ENCODE data around the gene GEMIN7.

The GEMIN7 gene

DNA sequence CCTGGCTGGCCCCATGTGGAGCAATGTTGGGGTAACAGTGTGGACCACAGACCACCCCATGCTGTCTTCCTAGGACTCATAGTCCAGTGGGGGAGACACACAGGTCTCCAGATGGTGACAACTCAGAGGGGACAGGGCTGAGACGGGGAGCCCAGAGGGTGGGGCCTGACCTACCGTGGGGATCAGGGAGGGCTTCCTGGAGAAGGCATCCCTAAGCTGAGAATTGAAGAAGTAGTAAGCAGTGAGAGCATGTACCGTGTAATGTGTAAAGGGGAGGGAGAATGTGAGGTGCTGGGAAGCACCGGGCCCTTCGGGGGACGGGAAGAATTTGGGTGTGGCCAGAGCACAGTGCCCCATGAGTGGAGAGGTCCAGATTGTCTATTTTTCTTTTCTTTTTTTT lies 45.0 kb downstream of the GEMIN7 start:
- no peak for DNase-seq (ENCODE audit: insufficient read length, low spot score)
- no peak for FAIRE-seq

DNA sequence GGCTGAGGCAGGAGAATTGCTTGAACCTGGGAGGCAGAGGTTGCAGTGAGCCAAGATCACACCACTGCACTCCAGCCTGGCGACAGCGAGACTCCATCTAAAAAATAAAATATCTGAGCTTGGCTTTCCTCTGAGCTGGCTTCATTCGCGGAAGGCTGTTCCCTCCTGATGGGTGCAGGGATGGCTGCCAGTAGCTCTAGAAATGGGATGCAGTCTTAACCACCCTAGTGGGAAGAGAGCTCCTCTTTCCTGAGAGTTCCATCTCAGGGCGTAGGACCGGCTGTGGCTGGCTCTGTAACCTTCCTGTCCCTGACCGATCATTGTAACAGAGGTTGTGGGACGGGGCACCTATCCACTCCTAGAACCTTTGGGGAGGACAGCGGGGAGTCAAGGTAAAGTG lies 46.3 kb downstream of the GEMIN7 start:
- DNase-seq (ENCODE audit: insufficient read length, low spot score): no peak
- no peak for FAIRE-seq

DNA sequence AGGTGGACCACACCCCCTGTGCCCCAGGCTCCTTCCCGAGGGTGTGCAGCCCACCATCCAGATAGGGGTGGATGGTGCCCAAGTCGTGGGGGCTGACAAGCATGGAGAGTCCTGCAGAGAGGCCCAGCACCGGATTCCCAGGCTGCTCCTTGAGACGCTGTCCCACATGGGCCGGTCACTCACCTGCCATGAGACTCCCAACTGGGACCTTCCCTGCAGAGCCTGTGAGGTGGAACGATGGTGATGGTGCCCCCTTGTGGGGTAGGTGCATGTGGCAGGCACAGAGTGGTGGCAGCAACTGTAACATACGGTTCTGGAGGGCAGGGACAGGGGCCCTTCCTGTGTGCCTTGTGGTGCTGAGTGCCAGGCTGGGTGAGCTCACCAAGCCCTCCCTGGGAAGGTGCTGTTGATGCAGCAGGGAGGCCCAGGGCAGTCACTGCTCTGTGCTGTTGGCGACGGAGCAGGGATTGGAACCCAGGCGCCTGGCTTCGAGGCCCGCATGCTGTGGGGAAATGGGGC lies 47.0 kb downstream of the GEMIN7 start:
- peak; percentile 96 for FAIRE-seq
- no peak for DNase-seq (ENCODE audit: insufficient read length, low spot score)

DNA sequence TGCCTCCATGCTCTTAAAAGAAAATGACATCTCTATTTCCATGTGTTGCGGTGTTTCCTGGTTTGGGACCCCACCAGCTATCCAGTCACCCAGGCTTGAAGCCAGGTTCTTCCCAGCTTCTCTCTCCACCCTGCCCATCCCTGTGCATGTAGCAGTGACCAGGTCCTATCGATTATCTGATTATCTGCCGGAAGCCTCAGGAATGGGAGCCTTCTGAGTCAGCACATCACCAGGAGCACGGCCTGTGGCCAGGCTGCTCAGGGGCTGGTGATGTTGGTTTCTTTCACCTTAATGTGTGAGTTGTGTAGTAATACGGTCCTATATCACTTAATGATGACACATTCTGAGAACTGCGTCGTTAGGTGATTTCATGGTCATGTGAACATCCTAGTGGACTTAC lies 47.6 kb downstream of the GEMIN7 start:
- FAIRE-seq (no peak), DNase-seq (ENCODE audit: insufficient read length, low spot score) (no peak)

DNA sequence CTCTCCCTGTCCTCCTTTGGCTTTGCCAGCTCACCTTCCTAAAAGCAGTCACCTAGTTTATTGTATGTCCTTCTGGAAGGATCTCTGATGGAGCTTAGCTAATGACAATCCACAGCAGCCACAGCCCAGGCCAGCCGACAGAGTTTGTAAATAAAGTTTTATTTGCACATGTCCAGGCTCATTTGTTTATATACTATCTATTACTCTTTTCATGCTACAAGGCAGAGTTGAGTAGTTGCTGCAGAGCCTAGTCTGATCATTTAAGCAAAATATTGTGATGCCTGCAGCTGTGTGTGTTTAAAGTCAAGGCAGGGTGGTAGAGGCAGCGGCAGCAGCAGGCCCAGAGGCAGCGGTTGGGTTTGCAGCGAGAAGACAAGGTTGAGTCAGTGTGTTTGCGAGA lies 49.1 kb downstream of the GEMIN7 start:
- FAIRE-seq: no peak
- DNase-seq (ENCODE audit: insufficient read length, low spot score): no peak

DNA sequence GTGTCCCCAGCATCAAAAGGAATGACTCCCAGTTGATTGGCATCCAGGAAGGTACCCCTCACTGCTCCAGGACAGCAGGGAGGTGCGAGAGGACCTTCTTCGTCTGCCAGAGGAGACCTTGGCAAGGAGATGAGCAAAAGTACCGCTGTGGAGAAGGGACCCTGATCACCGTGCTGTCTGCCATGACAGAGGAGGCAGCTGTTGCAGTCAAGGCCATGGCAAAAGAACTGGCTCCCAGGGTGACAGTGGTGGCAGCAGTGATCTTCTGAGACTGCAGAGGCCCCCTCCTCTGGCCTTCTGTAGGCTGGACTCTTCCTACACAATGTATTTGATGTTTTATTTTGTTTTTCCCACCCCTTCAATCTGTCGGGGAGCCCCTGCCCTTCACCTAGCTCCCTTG lies 49.7 kb downstream of the GEMIN7 start:
- no peak for FAIRE-seq
- DNase-seq (ENCODE audit: insufficient read length, low spot score): no peak

DNA sequence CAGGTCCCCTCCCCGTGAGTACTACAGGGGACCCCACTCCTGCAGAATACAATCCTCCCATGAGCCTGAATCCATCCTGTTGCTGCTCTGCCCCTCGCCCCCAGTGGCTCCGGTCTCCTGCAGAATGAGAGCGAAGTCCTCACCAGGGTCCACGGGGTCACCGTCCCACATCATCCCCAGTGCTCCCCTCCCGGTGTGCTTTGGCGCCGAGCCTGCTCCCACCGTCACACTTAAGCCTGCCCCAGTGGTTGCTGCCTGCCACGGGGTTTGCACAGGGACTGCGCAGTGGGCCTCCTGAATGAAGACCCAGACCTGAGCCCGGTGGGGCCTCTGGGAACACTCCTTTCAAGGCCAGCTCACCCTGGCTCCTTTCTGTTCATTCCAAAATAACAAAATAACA lies 51.2 kb downstream of the GEMIN7 start:
- DNase-seq (ENCODE audit: insufficient read length, low spot score) (no peak), FAIRE-seq (no peak)

DNA sequence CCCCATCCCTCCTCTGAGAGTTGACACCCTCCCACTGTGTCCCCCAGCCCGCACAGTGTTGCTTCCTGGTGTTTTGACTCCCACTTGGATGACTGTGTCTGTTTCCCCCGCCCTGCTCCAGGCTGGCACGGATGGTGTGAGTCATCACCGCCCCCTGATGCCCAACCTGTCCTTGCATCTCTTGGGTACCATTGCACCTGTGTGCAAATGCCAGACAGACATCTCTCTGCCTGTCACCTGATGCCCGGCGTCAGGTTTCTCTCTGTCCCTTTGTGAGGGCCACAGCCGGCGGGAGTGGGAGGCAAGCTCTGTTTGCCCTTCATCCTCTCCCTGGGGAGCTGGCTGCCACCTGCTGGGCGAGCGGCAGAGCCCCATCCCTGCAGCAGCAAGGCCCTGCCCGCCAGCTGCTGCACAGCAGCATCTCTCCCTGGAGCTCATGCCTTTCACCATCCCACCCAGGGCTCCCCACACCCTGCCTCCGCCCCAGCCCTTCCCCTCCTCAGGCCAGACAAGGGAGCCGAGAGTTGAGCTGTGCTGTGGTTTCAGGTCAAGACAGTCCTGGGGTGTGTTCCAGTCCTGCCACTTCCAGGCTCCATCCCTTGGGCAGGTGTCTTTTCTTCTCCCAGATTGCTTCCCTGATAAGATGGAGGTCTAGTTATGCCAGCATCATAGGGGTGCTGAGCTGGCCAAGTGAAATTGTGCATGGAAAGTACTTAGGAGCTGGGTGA lies 52.0 kb downstream of the GEMIN7 start:
- DNase-seq (ENCODE audit: insufficient read length, low spot score): no peak
- no peak for FAIRE-seq

DNA sequence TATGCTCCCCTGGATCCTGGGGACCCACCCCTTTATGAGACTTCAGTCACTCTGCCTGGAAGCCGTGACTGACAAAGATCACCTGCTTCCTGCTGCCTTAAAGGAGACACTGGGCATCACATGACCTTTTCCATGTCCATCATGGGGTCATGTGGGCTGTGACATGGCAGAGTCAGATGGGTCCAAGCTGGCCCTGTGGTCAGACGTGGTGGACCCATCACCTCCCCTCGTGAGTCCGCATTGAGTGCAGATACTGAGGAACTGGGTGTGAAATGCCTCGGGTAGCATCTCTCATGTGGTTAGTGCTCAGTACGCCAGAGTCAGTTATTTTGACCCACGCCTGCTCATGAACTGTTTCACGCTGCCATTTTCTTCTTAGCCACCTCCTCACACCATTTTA lies 54.6 kb downstream of the GEMIN7 start:
- DNase-seq (ENCODE audit: insufficient read length, low spot score) (no peak), FAIRE-seq (peak; percentile 51)

DNA sequence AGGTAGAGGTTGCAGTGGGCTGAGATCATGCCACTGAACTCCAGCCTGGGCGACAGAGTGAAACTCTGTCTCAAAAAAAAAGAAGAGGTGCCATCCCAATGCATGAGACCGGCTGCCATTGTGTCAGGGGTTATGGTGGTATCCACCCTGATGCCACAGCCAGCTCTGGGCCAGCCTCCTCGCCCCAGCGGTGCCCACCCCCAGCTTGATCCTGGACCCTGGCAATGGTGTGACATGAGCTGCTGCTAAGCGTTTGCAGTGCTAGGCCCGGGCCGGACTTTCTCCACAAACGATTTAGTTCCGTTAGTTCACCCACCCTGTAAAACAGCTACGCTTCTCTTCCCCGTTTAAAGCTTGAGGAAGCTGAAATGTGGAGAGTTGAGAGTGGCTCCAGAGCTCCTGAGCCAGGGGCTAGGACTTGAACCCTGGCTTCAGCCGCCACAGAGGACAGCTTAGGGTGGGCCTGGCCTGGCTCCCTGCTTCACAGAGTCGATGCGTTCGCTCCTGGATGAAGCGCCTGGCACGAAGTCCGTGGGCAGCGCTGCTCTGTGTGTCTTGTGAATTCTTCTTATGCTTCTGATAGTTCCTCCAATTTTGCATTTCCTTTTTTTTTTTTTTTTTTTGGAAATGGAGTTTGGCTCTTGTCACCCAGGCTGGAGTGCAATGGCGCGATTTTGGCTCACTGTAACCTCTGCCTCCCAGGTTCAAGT lies 56.3 kb downstream of the GEMIN7 start:
- DNase-seq (ENCODE audit: insufficient read length, low spot score) (no peak), FAIRE-seq (no peak)

DNA sequence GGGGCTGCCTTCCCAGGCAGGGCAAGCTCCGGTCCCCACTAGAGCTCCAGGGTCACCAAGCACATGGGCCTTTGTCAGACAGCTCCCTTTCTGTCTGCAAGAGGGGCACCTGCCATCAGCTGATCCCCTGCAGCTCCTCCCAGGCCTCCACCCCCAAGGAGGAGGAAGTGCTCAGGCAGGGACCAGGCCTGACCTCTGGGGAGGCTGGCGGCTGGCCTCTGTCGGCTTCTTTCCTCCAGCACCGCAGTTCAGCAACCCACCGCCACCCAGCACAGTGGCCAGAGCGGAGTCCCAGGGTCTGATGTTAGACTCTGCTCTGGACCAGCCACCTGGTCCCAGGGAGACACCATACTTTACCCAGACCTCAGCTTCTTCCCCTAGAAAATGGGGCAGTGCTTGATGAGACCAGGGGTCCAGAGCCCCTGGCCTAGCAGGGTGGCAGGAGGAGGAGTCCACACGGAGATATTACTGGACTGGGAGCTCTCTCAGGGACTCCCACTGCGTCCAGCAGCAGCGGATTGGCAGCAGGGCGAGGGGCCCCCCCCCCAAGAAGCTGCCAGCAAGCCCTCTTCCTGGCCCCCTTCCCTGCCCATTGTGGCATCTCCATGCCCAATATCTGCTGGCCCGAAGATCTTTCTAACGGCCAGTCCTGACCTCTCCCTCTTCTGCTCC lies 57.6 kb downstream of the GEMIN7 start:
- FAIRE-seq (peak; percentile 89), DNase-seq (ENCODE audit: insufficient read length, low spot score) (peak; percentile 63)

DNA sequence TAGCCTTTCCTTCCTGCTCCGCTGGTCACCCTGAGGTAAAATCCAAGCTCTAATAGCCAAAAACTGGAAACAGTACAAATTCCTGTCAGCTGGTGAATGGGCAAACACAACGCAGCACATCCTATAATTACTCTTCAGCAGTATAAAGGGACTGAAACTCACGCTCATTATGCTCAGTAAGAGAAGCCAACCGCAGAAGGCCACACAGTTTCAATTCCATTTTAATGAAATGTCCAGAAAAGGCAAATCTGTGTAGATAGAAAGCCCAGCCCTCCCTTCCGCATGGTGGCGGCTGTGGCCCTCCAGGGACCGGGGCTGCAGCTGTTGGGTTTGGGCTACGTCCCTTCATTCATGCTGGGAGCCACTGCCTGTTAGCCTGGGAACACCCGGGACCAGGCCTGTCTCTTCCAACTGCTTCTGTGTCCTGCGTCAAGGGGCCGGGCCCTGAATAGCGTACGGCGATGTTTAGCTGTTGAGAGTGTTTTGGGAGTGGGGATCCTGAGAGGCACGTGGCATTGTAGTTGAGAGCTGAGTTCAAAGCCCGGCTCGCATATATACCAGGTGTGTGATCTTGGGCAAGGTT lies 58.2 kb downstream of the GEMIN7 start:
- peak; percentile 100 for FAIRE-seq
- DNase-seq (ENCODE audit: insufficient read length, low spot score): peak; percentile 91

DNA sequence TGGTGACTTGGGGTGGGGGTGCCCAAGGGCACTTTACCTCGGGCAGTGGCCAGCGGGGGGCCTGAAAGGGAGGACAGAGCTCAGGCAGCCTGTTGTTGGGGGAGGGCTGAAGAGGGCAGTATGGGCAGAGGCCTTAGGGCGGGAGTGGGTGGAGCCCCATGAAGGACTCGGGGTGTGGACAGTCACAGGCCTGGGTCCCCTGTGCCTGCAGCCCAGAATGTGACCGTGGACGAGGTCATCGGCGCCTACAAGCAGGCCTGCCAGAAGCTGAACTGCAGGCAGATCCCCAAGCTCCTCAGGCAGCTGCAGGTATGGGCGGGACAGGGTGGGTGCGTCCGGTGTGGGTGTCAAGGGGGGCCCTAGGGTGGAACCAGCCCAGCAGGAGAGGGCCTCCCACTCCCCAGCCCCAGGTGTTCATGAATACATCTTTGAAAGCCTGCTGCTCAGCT lies 59.3 kb downstream of the GEMIN7 start:
- FAIRE-seq: no peak
- no peak for DNase-seq (ENCODE audit: insufficient read length, low spot score)

DNA sequence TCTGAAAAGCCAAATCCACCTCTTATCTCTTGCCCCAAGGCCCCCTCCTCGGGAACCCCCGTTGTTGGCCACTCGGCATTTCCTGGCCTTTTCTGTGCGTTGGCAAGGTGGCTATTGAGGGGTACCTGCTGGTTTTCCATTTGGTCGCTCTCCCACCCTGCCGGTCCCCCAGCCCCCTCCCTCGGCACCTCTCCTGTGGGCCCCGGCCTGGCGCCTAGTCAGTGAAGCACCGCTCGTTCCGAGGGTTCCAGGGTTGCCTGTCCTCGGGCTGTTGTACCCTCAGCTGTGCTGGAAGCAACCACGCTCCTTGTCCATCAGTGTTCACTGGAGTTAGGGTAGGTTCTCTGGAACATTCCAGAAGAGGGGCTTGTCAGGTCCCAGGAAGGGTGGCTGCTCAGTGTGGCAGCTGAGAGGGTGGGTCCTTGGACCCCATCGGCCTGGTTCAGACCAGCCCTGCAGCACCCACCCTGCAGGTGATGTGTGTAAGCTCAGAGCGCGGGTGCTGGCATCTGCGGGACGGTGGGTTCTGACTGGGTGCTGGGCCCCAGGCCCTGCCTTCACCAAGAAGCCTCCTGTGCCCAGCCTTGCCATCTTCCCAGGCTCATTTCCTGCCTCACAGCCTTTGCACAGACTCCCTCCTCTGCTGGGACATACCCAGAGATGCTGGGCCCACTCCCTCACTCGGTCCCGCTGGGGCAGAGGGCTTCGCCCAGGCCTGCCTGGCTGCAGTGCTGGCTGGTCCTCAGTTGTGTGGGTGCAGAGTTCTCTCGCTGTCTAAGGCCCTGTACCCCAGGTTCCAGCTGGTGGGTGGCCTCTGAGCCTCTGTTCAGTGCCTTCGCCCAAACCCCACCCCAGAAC lies 60.5 kb downstream of the GEMIN7 start:
- DNase-seq (ENCODE audit: insufficient read length, low spot score) (no peak), FAIRE-seq (no peak)

DNA sequence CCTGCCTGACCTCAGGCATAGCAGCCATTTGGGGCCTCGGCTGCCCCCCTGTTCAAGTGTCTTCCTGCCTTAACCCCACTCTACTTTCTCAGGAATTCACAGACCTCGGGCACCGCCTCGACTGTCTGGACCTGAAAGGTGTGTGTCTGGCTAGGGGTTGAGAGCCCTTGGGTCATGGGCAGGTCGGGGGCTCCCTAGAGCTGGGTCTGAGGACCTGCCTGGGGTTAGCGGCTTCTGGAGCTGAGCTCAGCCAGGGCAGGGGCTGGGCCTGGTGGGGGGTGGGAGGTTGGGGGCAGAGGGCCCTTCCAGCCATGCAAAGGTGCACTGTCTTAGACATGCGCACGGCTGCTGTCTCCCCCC lies 61.1 kb downstream of the GEMIN7 start:
- no peak for FAIRE-seq
- no peak for DNase-seq (ENCODE audit: insufficient read length, low spot score)

DNA sequence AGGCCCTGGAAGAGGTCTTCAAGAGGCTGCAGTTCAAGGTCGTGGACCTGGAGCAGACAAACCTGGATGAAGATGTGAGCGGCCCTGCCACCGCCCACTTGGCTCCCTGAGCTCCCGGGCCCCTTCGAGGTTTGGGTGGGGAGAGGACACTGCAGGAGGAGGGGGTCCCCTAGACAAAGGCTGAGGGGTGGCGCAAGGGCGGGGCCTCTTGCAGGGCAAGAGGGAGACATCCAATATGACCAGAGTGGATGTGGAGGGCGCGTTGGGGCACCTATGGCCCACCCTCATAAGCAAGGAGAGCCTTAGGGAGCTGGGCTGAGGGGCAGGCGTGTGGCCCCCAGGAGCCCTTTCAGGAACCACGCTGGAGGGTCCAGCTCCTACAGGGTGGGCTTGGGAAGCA lies 61.5 kb downstream of the GEMIN7 start:
- no peak for FAIRE-seq

More for the DNA sequence above, 61.5 kb downstream of the GEMIN7 start:
- no peak for DNase-seq (ENCODE audit: insufficient read length, low spot score)
